ENCODE data around the gene RNF145.
"Not testable (repeated sequence)": the region's sequence is repeated elsewhere in the genome, so short reads cannot be mapped to it uniquely, and the experiment has no call there.

The RNF145 gene

DNA sequence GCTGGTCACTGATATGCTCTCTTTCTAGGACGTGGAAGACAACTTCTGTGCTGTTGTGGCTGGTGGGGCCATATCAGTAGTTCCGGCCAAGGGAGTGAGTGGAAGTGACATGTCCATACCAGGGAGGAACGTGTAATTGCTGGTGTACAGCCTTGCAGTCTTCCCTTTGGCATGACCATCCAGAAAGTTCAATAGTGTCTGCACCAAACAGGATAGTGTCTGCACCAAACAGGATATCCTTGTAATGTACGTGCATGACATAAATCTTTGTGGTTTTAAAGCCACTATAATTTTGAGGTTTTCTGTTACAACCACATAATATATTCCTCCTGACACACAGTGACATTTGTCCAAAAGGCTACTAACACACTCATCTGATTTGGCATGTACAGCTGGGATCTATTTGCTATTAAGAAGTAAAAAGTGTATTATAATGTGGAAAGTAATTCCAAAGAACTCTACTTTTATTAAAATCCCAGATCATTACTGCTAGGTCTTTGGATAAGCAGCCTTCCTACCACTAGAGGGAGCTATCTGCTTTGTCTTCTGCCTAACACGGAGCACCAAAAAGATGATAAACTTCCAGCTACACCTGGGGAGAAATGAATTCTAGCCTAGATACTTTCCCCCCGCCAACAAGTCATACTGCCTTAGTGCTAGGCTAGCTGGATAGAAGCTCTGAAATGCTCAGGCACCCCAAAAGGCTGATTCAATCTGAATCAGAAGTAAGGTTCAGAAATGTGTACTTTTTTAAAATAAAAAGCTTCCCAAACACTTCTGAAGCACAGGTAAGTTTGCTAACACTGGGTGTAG is 52.7 kb downstream of the RNF145 start:
- DNase-seq (ENCODE audit: low read depth): no peak

DNA sequence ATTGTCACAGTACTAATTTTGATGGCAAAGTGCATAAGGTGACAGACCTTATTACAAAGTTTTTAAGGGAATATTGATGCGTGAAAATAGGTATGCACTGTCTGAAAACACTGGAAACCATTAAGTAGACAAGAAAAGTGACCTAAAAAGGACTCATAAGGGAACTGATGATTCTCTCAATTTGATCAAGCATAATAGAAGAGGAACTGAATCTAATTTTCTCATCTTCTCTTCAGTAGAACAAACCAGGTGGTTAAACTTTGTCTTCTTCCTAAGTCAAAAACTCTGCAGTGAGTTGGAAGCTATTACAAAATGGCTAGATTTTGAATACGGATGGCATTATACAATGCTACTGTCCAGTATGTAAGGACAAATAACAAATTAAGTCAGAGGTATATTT is 53.4 kb downstream of the RNF145 start:
- no peak for DNase-seq (ENCODE audit: low read depth)

DNA sequence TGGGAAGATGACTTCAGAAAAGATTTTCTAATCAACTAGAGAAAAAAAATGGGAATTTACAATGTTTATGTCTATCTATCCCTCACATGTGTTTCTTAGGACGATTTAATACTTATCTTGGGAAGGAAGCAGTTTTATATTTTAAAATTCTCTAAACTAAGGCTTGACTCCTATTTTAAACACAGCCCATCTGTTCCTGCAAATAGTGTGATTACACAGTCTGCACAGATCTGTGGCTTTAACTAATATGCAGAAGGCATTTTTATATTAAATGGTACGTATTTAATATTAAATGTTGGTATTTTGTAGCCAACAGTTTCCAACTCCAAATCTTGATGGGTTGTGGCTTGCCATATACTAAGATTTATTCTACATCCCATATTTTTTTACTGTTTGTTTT is 56.5 kb downstream of the RNF145 start:
- no peak for DNase-seq (ENCODE audit: low read depth)

DNA sequence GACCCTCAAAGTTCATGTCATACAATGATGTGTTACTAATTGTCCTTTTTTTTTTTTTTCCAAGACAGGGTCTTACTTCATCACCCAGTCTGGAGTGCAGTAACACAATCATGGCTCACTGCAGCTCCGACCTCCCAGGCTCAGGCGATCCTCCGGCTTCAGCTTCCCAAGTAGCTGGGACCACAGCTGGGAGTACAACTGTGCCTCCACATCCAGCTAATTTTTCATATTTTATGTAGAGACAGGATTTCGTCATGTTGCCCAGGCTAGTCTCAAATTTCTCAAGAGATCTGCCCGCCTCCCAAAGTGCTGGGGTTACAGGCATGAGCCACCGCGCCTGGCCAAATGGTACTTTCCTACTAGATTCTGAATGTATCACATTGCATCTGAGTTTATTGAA is 60.3 kb downstream of the RNF145 start:
- DNase-seq (ENCODE audit: low read depth): no peak

DNA sequence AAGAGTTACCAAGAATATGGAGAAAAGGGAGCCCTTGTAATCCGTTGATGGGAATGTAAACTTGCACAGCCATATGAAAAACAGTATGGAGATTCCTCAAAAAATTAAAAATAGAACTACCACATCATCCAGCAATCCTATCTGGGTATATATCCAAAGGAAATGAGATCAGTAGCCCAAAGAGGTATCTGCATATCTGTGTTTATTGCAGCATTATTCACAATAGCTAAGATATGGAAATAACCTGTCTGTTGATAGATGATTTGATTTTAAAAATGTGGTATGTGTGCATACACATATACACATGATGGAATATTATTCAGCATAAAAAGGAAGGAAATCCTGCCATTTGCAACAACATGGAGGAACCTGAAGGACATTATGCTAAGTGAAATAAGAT is 61.4 kb downstream of the RNF145 start:
- DNase-seq (ENCODE audit: low read depth): no peak

DNA sequence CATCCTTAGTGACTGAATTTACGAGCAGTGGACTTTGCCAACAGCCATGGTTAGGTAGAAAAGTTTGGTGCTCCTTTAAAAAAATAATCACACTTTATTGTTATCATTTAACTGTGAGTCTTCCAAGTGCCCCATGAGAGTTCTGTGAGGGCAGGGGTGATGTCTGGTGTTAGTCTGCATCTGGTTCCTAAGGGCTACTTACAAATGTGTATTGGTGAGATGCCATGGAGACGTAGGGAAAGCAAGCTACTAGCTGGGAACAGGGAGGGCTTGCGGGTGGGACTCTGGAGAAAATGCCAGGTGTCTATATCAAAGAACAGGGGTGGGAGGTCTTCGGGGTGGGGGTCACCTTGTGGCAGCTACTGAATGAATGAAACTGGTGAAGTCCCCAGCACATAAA is 62.5 kb downstream of the RNF145 start:
- no peak for DNase-seq (ENCODE audit: low read depth)

DNA sequence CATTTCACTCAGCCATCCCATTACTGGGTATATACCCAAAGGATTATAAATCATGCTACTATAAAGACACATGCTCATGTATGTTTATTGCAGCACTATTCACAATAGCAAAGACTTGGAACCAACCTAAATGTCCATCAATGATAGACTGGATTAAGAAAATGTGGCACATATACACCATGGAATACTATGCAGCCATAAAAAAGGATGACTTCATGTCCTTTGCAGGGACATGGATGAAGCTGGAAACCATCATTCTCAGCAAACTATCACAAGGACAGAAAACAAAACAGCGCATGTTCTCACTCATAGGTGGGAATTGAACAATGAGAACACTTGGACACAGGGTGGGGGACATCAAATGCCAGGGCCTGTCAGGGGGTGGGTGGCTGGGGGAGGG is 64.2 kb downstream of the RNF145 start:
- DNase-seq (ENCODE audit: low read depth): not testable (repeated sequence)

DNA sequence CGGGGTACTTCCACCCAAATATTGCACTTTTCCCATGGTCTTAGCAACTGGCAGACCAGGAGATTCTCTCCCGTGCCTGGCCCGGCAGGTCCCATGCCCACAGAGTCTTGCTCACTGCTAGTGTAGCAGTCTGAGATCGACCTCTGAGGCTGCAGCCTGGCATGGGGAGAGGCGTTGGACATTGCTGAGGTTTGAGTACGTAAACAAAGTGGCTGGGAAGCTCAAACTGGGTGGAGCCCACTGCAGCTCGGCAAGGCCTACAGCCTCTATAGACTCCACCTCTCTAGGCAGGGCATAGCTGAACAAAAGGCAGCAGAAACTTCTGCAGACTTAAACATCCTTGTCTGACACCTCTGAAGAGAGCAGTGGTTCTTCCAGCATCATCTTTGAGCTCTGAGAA is 69.6 kb downstream of the RNF145 start:
- no peak for DNase-seq (ENCODE audit: low read depth)

DNA sequence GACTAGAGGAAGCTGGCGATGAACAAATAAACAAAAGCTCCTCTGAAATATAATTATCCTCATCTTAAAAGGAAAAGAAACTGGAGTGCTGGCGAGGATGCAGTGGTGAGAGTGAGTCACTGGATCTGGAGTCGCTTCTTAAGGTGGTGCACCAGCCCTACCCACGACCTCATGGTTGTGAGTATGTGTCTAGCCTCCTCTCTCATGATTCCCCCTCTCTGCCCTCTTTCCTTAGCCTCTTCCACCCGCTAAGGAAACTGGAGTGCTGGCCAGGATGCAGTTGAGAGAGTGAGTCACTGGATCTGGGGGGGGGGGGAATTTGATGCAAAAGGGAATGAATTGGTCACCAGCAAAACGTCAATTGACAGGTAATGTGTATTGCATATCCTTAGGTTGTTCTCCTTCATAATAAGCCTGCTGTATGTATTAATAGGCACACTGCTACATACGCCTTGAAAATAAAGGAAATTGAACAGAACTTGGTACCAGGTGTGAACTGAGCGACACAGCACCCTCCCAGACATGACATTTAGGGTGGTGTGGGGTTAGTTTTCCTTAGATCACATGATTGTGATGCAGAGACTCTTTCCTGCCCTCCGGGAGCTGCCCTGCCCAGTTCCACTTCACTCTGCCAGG is 73.3 kb downstream of the RNF145 start:
- no peak for DNase-seq (ENCODE audit: low read depth)

DNA sequence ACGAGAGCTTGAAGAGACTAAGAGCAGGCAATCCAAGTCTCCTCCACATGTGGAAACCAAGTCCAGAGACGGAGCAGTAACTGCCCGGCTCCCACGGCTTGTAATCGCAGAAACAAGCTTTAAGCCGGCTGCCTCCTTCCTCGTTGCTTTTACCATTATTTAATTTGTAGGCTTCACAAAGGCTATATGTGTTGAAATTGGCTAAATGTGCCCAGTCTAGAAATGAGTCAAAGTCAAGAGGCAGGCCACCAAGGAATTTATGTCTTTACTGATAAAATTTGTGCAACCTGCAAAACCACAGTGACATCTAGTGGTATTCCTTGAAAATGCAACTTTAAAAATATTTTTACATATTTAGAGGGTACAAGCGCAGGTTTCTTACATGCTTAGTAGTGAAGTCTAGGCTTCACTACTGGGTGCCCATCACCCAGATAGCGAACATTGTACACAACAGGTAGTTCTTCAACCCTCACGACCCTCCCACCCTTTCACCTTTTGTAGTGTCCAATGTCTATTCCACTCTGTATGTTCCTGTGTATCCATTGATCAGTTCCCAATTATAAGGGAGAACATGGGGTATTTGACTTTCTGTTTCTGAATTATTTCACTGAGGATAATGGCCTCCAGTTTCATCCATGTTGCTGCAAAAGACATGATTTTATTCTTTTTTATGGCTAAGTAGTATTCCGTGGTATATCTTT is 76.2 kb downstream of the RNF145 start:
- no peak for DNase-seq (ENCODE audit: low read depth)

DNA sequence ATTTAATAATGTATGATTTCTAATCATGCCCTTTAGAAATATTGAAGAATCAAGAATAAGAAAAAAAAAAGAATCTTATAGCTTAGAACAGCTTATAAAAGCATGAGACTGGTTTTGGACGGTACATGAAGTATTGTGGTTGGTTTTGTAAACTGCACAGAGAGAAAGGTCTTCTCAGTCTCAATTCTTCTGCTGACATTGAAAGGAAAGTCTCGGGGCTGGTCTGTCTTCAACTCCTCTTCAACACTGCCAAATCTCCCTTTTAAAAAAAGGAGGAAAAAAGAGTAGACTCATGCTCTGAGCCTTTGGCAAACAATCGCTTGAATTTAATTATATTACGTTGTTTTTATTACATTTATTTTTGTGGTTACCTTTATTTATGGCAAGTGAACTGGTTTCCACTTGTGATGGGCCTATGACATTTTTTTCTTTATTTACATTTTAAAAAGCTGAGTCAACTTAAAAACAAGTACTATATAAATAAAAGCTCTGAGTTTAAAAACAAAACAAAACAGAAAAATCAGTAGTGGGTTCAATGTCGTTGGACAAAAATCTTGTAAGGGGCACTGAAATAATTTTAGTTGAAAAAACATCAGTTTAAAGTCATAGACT is 76.8 kb downstream of the RNF145 start:
- no peak for DNase-seq (ENCODE audit: low read depth)

DNA sequence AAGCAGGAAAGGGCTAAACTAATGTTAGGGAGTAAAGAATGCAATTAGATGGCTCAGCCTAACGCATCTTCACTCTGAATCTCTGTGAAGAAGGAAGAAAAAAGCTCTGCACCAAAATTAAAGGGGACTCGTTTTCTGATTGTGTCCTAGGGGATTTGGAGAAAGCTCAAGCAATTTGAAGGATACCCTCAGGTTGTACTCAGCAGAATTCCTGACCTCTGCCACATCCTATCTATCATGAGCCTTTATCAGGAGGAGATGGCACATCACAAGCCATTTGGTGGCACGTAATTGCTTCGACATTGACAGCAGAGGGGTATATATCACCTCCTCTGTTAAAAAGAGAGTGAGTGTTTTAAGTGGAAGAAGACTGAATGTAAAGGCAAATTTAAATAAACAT is 77.4 kb downstream of the RNF145 start:
- no peak for DNase-seq (ENCODE audit: low read depth)

DNA sequence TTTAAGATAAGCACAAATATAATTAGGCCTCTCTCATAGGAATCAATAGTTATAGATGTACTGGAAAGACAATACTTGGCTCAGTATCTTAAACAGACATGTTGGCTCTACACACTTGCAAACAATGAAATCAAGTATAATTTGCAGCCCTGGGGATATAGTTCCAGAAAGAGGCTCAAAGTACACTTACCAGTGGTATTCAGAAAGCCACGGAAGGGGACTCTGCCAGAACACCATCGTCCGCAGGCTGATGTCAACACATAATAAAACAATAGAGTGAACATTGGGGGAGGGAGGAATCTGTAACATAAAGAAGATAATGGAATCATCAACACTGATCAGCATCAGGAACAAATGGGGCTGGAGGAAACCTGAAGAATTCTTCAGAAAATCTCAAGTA is 78.5 kb downstream of the RNF145 start:
- DNase-seq (ENCODE audit: low read depth): no peak

DNA sequence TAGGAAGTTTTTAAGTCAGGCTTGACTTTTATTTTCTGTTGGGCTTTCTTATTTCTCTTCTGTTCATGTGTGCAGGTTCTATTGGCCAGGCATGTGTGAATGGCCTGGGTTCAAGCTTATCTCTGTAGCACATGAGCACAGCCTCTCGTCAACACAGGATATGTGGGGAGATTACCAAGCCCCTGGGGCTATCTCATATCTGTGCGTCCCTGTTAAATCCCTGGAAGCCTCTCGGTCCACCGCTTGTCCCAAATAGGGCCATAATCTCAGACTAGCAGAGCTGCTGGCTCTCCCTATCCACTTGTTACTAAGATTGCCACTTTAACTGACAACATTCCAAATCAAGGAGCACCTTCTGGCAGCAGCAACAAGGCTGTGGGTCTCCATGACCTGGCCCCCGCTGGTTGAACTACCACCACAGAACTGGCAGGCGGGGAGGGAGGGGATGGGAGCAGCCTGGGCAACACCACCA is 81.2 kb downstream of the RNF145 start:
- DNase-seq (ENCODE audit: low read depth): no peak

DNA sequence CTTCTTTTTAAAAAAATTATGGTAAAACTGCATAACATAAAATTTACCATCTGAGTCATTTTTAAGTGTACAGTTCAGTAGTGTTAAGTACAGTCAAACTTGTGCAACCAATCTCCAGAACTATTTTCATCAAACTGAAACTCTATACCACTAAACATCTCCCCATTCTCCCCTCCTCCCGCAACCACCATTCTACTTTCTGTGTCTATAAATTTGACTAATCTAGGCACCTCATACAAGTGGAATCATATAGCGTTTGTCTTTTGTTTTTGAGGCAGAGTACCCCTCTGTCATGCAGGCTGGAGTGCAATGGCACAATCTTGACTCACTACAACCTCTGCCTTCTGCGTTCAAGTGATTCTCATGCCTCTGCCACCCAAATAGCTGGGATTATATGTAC is 85.7 kb downstream of the RNF145 start:
- DNase-seq (ENCODE audit: low read depth): no peak

DNA sequence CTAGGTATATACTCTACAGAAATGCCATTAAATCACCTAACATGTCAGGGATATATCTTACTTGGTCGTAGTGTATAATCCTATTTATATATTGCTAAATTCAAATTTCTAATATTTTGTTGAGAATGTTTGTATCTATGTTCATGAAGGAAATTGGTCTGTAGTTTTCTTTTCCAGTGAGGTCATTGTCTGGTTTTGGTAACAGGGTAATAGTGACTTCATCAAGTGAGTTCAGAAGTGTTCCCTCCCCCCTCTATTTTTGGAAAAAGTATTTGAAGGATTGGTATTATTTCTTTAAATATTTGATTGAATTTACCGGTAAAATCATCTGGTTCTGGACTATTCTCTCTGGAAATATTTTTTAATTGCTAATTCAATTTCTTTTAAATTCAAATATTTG is 86.2 kb downstream of the RNF145 start:
- no peak for DNase-seq (ENCODE audit: low read depth)

DNA sequence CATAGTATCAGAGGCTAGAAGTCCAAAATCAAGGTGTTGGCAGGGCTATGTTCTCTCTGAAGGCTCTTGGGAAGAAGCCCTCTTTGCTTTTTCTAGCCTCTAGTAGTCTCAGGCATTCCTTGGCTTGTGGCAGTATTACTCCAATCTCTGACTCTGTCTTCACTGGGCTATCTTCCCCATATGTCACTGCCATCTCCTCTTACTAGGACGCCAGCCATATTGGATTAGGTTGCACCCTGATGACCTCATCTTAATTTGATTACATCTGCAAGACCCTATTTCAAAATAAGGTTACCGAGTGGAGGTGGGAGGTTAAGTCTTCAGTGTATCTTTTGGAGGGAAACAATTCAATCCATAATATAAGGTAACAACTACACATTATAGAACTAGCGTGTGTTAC is 88.3 kb downstream of the RNF145 start:
- no peak for DNase-seq (ENCODE audit: low read depth)

DNA sequence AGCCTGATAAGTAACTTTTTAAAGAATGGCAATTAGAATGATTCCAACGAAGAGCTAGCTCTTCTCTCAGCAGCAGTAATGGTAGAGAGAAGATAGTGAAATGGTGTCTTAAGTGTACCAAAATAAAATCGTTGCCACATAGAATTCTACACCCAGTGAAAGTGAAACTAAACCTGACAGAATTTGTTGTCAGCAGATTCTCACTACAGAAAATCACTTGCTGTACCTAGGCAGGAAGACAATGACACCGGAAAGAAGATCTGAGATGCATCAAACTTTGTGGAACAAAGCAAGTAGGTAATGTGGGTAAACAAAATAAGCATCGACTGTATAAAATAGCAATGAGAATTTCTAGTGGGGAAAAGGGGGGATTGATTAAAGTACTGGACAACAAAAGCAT is 88.9 kb downstream of the RNF145 start:
- no peak for DNase-seq (ENCODE audit: low read depth)

DNA sequence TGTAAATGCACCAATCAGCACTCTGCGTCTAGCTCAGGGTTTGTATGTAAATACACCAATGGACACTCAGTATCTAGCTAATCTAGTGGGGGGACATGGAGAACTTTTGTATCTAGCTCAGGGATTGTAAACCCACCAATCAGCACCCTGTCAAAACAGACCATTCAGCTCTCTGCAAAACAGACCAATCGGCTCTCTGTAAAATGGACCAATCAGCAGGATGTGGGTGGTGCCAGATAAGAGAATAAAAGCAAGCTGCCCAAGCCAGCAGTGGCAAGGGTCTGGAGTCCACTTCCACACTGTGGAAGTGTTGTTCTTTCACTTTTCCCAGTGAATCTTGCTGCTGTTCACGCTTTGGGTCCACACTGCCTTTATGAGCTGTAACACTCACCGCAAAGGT is 89.5 kb downstream of the RNF145 start:
- DNase-seq (ENCODE audit: low read depth): not testable (repeated sequence)

DNA sequence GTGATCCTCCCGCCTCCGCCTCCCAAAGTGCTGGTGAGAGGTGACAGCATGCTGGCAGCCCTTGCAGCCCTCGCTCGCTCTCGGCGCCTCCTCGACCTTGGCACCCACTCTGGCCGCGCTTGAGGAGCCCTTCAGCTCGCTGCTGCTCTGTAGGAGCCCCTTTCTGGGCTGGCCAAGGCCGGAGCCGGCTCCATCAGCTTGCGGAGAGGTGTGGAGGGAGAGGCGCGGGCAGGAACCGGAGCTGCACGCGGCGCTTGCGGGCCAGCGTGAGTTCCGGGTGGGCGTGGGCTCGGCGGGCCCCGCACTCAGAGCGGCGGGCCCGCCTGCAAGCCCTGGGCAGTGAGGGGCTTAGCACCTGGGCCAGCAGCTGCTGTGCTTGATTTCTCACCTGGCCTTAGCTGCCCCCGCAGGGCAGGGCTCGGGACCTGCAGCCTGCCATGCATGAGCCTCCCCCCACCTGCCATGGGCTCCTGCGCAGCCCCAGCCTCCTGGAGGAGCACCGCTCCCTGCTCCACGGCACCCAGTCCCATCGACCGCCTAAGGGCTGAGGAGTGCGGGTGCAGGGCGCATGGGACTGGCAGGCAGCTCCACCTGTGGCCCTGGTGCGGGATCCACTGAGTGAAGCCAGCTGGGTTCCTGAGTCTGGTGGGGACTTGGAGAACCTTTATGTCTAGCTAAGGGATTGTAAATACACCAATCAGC is 90.2 kb downstream of the RNF145 start:
- DNase-seq (ENCODE audit: low read depth): not testable (repeated sequence)

DNA sequence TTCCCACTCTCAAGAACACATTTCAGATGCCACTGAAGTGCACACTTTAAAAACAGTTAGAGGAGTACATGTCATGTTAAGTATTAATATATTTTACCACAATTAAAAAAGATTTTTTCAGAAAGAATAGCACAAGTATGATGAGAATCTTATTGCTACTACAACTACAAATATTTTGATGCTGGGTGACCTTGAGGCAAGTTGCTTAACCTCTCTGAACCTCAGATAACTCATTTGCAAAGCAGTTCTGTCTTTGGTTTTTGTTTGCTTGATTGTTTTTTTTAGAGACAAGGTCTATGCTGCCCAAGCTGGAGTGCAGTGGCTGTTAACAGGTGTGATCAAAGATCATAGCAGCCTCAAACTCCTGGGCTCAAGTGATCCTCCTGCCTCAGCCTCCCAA is 95.9 kb downstream of the RNF145 start:
- no peak for DNase-seq (ENCODE audit: low read depth)

DNA sequence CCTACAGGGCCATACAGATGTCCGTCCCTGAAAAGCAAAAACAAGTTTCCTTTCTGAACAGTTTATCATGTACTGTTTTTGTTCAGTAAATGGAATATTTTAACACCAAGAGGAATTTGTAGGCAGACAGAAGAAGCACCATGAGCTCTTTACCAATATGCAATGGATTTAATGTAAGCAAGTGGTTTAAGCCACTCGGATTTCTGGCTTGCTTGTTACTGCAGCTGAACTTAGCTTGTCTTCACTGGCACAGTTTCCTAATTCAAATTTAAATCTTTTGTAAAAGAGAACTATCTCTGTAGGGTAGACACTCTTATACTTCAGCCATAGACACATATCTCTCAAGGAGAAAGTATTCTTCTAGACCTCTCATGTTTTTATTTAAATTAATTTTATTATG is 96.9 kb downstream of the RNF145 start:
- DNase-seq (ENCODE audit: low read depth): no peak

Measured in activated T-helper 9 cell treated with anti-CD3 and anti-CD28 coated beads, Interleukin-2, amount 50 U/mL, for 16 hours (primary cell).